ENCODE data around the gene SHPK.

DNA sequence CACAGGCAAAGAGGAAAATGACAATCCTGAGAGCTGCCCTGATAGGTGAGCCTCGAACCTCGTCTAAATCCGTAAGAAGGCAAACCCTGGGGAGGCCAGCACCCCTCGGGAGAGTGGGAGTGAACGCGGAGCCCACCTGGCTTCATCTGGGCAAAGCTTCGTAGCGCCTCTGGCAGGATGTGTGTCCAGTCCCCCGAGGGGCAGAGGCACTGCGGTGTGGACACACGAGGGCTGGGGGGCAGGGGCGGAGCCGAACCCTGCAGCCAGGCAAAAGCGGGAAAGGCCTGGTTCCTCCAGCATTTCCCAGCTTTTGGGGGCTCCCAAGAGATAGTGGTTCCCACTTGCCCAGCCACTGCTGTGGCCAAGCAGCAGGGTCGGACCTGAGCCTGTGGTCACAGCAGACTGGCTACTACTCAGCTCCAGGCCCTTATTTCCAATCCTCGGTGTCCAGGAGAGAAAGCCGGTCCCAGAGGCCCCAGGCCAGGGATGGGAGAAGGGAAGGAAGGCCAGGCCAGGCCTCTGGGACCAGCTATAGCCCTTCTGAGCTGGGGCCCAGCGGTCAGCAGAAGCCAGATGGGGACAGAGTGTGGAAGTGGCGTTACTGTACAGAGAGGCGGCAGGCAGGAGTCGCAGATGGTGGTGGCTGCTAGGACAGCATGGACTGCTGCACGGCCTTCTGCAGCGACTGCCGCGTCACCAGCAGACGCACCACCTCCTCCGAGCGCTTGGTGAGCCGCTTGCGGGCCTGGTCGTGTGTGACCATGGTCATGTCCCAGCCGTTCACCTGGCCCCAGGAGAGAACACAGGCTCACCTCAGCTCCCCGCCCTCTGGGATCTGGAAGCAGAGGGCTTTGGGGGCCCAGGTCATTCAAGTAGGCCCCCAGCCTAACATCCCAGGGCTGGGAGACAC lies 27.3 kb upstream of the SHPK start:
- TF ChIP-seq MAX (IDR thresholded peaks at IDR 0.05) (no peak), EGR1 (IDR thresholded peaks at IDR 0.05; ENCODE audit: low read depth in 2 of 2) (no peak), SP1 (IDR thresholded peaks at IDR 0.05) (no peak), TAF1 (conservative IDR thresholded peaks at IDR 0.05) (no peak)
- TF ChIP-seq, protein P1, sequence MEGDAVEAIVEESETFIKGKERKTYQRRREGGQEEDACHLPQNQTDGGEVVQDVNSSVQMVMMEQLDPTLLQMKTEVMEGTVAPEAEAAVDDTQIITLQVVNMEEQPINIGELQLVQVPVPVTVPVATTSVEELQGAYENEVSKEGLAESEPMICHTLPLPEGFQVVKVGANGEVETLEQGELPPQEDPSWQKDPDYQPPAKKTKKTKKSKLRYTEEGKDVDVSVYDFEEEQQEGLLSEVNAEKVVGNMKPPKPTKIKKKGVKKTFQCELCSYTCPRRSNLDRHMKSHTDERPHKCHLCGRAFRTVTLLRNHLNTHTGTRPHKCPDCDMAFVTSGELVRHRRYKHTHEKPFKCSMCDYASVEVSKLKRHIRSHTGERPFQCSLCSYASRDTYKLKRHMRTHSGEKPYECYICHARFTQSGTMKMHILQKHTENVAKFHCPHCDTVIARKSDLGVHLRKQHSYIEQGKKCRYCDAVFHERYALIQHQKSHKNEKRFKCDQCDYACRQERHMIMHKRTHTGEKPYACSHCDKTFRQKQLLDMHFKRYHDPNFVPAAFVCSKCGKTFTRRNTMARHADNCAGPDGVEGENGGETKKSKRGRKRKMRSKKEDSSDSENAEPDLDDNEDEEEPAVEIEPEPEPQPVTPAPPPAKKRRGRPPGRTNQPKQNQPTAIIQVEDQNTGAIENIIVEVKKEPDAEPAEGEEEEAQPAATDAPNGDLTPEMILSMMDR (IDR thresholded peaks at IDR 0.05; ENCODE audit: low read depth, low read length, missing input control) = no peak
